ENCODE measurements around the gene TFAP2B.

The TFAP2B gene

GRCh38 chr6:50818673-50819072, at the start of gene TFAP2B:
Gene TFAP2B, plus strand, starts transcription at chr6:50818871. Its CDS starts 21 bp downstream, at chr6:50818892.
- DNase-seq (ENCODE audit: low spot score), result no peak

- no peak for DNase-seq (ENCODE audit: low spot score)
Measured at GRCh38 chr6:50778696-50779095, 40.0 kb upstream of the TFAP2B start.

- DNase-seq (ENCODE audit: low spot score), result no peak
Measured at GRCh38 chr6:50780382-50780781, 38.3 kb upstream of the TFAP2B start.

- DNase-seq (ENCODE audit: low spot score), result no peak
Measured at GRCh38 chr6:50785921-50786320, 32.8 kb upstream of the TFAP2B start.

- DNase-seq (ENCODE audit: low spot score), result peak; percentile 63
Measured at GRCh38 chr6:50791900-50792508, 26.7 kb upstream of the TFAP2B start.

- DNase-seq (ENCODE audit: low spot score), result no peak
Measured at GRCh38 chr6:50792771-50793170, 25.9 kb upstream of the TFAP2B start.

- DNase-seq (ENCODE audit: low spot score), result no peak
Measured at GRCh38 chr6:50795574-50795973, 23.1 kb upstream of the TFAP2B start.

GRCh38 chr6:50804283-50804682, 14.4 kb upstream of the TFAP2B start:
- no peak for DNase-seq (ENCODE audit: low spot score)

GRCh38 chr6:50807035-50807434, 11.6 kb upstream of the TFAP2B start:
- DNase-seq (ENCODE audit: low spot score), result no peak

GRCh38 chr6:50815436-50816114, 3.1 kb upstream of the TFAP2B start:
- DNase-seq (ENCODE audit: low spot score), result peak; percentile 20

GRCh38 chr6:50816115-50816675, 2.5 kb upstream of the TFAP2B start:
- DNase-seq (ENCODE audit: low spot score), result peak; percentile 81

- DNase-seq (ENCODE audit: low spot score), result no peak
Measured at GRCh38 chr6:50816947-50817645, 1.6 kb upstream of the TFAP2B start.

GRCh38 chr6:50817646-50817950, 1.1 kb upstream of the TFAP2B start:
- no peak for DNase-seq (ENCODE audit: low spot score)

- DNase-seq (ENCODE audit: low spot score), result no peak
Measured at GRCh38 chr6:50818020-50818419, 651 bp upstream of the TFAP2B start.

GRCh38 chr6:50819466-50819903, 814 bp downstream of the TFAP2B start:
- no peak for DNase-seq (ENCODE audit: low spot score)

- no peak for DNase-seq (ENCODE audit: low spot score)
Measured at GRCh38 chr6:50819904-50820868, 1.5 kb downstream of the TFAP2B start.

GRCh38 chr6:50820869-50821264, 2.2 kb downstream of the TFAP2B start:
- DNase-seq (ENCODE audit: low spot score), result no peak

- no peak for DNase-seq (ENCODE audit: low spot score)
Measured at GRCh38 chr6:50821441-50822077, 2.9 kb downstream of the TFAP2B start.

- DNase-seq (ENCODE audit: low spot score), result no peak
Measured at GRCh38 chr6:50822078-50822476, 3.4 kb downstream of the TFAP2B start.

GRCh38 chr6:50823094-50823920, 4.6 kb downstream of the TFAP2B start:
- DNase-seq (ENCODE audit: low spot score), result no peak

- no peak for DNase-seq (ENCODE audit: low spot score)
Measured at GRCh38 chr6:50824552-50824951, 5.9 kb downstream of the TFAP2B start.

Data from LoVo (cell line).